Measurements from ENCODE around the gene CYTH2. TPM values are rescaled to one million over a fixed set of nuclear protein-coding genes. Genes with fewer than 3 reads are reported as not detected.

The CYTH2 gene
- total and polyA plus RNA-seq, 2 of the 8 experiments (the other 6 are each of a cell fraction or from before 2014, with no cell fraction given) = 43.7 to 71.4 TPM

- Histone ChIP-seq H3K4me2 (ENCODE audit: insufficient read depth in 1 of 2, low read depth in 2 of 2, low read length in 2 of 2) (no peak overlapping the region), H4K91ac (replicated peaks; ENCODE audit: insufficient read length, low read length) (no peak overlapping the region), H3K14ac (ENCODE audit: insufficient read length) (no peak overlapping the region), H3K9me3 (ENCODE audit: insufficient read depth in 2 of 2, low read depth in 1 of 2, low read length in 1 of 2) (no peaks in the 10 kb centered on the region), H3K36me3 (ENCODE audit: control insufficient read depth in 2 of 4, insufficient read depth in 4 of 4, low read length in 3 of 4) (peaks cover 0 to 3% (median 0%) of the 10 kb centered on the region in 4 experiments; a peak in 1 of 8 replicates), H3K4me3 (ENCODE audit: extremely low read depth in 1 of 4, insufficient read depth in 2 of 4, low read depth in 3 of 4, low read length in 4 of 4) (no peak overlapping the region), H3K23ac (ENCODE audit: insufficient read length) (no peak overlapping the region), H2AFZ (ENCODE audit: low read length) (no peak overlapping the region), H4K5ac (ENCODE audit: insufficient read length, low read depth, low read length) (no peak overlapping the region), H2BK12ac (ENCODE audit: low read depth, low read length) (no peak overlapping the region), H3K9ac (replicated peaks in 1 of 4; ENCODE audit: extremely low read depth in 1 of 4, low read depth in 3 of 4, low read length in 3 of 4) (no peak overlapping the region), H2BK15ac (ENCODE audit: low read length) (no peak overlapping the region), H3K4me1 (replicated peaks in 1 of 4; ENCODE audit: control insufficient read depth in 3 of 4, insufficient read depth in 4 of 4, low read length in 3 of 4) (no peaks in the 10 kb centered on the region), H2BK5ac (ENCODE audit: low read depth, low read length) (no peak overlapping the region), H2BK120ac (replicated peaks; ENCODE audit: low read depth, low read length) (no peak overlapping the region), H2AK5ac (ENCODE audit: low read depth, low read length) (no peak overlapping the region), H2BK20ac (ENCODE audit: low read length) (no peak overlapping the region), H3K27ac (ENCODE audit: low read depth, low read length) (no peak overlapping the region), H3K79me1 (ENCODE audit: low read depth, low read length) (no peaks in the 10 kb centered on the region), H3K4ac (replicated peaks; ENCODE audit: insufficient read length, low read depth, low read length) (no peak overlapping the region), H3K27me3 (replicated peaks in 1 of 4; ENCODE audit: control insufficient read depth in 3 of 4, extremely low read depth in 1 of 4, insufficient read depth in 3 of 4, low read length in 3 of 4) (no peaks in the 10 kb centered on the region), H3K23me2 (ENCODE audit: low read depth, low read length) (no peaks in the 10 kb centered on the region), H3K56ac (replicated peaks; ENCODE audit: insufficient read length, low read depth, low read length) (no peak overlapping the region), H4K20me1 (replicated peaks in 1 of 2; ENCODE audit: control insufficient read depth in 1 of 2, insufficient read depth in 2 of 2, low read length in 2 of 2) (no peaks in the 10 kb centered on the region), H3K79me2 (ENCODE audit: control insufficient read depth in 1 of 2, insufficient read depth in 2 of 2, low read length in 2 of 2) (no peaks in the 10 kb centered on the region), H4K8ac (ENCODE audit: extremely low read depth, insufficient read depth, low read length) (no peak overlapping the region), H3K18ac (ENCODE audit: extremely low read depth, low read length) (no peak overlapping the region)
- POLR2A ChIA-PET (ENCODE audit: partially characterized antibody) = interaction anchor here (0.6 to 0.7 kb wide), 2 partner anchors 16 to 33 kb away, joined by 3 read pairs; no protein-coding TSS in a partner anchor
- DNase-seq (ENCODE audit: low read depth in 1 of 2, low spot score in 2 of 2) (no peak), FAIRE-seq (no peak)
- TF ChIP-seq RFX5 (IDR thresholded peaks at IDR 0.05; ENCODE audit: borderline replicate concordance, low read depth, low read length) (no peak), RNF2 (IDR thresholded peaks at IDR 0.05; ENCODE audit: borderline replicate concordance, low read depth, low read length, missing control alignments, poor library complexity, severe bottlenecking) (no peak)
- 94% methylated on average over 1 of the region's 1 CpG; no CpG with 5 or more reads in 1 of the 2 experiments for WGBS, 2 experiments (ENCODE audit: extremely low coverage in 1 of 2, insufficient coverage in 1 of 2, insufficient read length in 1 of 2, insufficient replicate concordance in 2 of 2, low coverage in 1 of 2, low lambda C conversion rate in 2 of 2, missing lambda C conversion rate in 1 of 2)
- CTCF ChIA-PET (ENCODE audit: partially characterized antibody) = no interaction called here
Observed at GRCh38 chr19:48428670-48429069, 40.5 kb upstream of the CYTH2 start.
